Testis (tissue), 3 donors: Measurements from ENCODE around the gene PLEKHA8. TPM values are rescaled to one million over a fixed set of nuclear protein-coding genes. Genes with fewer than 3 reads are reported as not detected.

Experiments used
- DNase-seq: peaks from one replicate; pipeline ENCODE4 v3.0.0-alpha.2; 2019
- H3K27ac ChIP-seq, 2 donors: fragments of 200-600 bp; sonication (generic); one replicate each; pipeline ENCODE4 v1.5.1; 2019
- H3K27me3 ChIP-seq: fragments of 200-600 bp; sonication (generic); one replicate; pipeline ENCODE4 v1.5.1; 2019
- H3K36me3 ChIP-seq: fragments of 200-600 bp; sonication (generic); one replicate; pipeline ENCODE4 v1.5.1; 2017; ENCODE audit warnings: low read depth; ENCODE audit errors: missing control alignments
- H3K4me1 ChIP-seq: fragments of 200-600 bp; sonication (generic); one replicate; pipeline ENCODE4 v1.5.1; 2019
- H3K4me3 ChIP-seq, 2 donors: fragments of 200-600 bp; sonication (generic); one replicate each; pipeline ENCODE4 v1.5.1; 2017 to 2019
- H3K9me3 ChIP-seq: fragments of 200-600 bp; sonication (generic); one replicate; pipeline ENCODE4 v1.5.1; 2017
- CTCF ChIP-seq, 3 experiments: fragments of 450-650 bp in 2 of 3; fragments of 200-600 bp in 1 of 3; sonication (generic) in 1 of 3; IDR thresholded peaks; one replicate each; pipeline ENCODE4 v1.5.1; 2016 to 2019; ENCODE audit warnings: antibody characterized with exemption in 3 of 3, mild to moderate bottlenecking in 2 of 3, moderate library complexity in 1 of 3
- POLR2A ChIP-seq: fragments of 450-650 bp; IDR thresholded peaks from one replicate; pipeline ENCODE4 v1.6.1; 2017; ENCODE audit warnings: antibody characterized with exemption, mild to moderate bottlenecking, moderate library complexity
- WGBS, 2 donors: methylation state at CpG; one replicate each; pipeline ENCODE4 v1.1.5; 2018; 5-methylcytosine and 5-hydroxymethylcytosine counted together
- intact Hi-C: fragments of 100-400 bp; cut with DNase I; formaldehyde crosslinking; loops from one replicate; pipeline ENCODE4 v1.15.1; 2023; ENCODE audit warnings: low total_unique reads
- polyA plus RNA-seq: library from polyadenylated mRNA; stranded (reverse); fragments of 350-450 nt; fragmentation: Illumina TruSeq; extraction: RNeasy Lipid Tissue Mini Kit (QIAGEN cat#74804); gene quantifications from one replicate; pipeline ENCODE4 v1.2.3, GENCODE V29; 2014; ENCODE audit warnings: low read depth, low replicate concordance; ENCODE audit not compliant: insufficient read depth
- total RNA-seq, 2 donors: library from RNA; depleted of rRNA; stranded (reverse); fragments of >200 nt; gene quantifications; one replicate each; pipeline ENCODE4 v1.2.3, GENCODE V29; 2016

Gene PLEKHA8
- total and polyA plus RNA-seq, 3 donors from 2014 or later = 7.1 to 14.5 (median 11.0) TPM

GRCh38 chr7:30078280-30078679 lies 50.1 kb downstream of the PLEKHA8 start:
- no peak for DNase-seq
- Histone ChIP-seq H3K27ac (no peak overlapping the region), H3K36me3 (no peaks in the 10 kb centered on the region), H3K4me1 (no peaks in the 10 kb centered on the region), H3K27me3 (no peaks in the 10 kb centered on the region), H3K4me3 (no peak overlapping the region), H3K9me3 (no peaks in the 10 kb centered on the region)
- TF ChIP-seq POLR2A (no peak), CTCF (IDR thresholded peaks at IDR 0.05) (no peak)
- intact Hi-C loops = no loop called here
- WGBS, 2 donors = 98 to 100% methylated on average over 3 of the region's 3 CpGs

DNA sequence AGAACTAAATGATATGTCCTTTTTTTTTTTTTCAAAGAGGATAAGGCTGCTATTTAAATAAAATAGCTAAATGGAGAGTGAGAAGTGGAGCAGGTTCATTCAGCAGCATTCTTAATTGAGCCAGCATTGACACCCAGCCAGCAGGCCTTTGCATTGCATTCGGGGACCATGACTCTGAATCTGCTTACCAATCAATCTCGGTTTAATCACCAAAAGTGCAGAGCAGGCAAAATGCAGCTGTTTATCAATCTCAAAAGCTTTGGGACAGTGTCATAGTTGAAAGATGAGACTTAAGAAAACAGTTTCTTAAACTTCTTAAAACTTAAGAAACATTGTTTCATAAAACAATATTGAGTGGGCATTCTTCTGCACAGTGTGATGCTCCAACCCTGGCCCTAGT lies 51.7 kb downstream of the PLEKHA8 start:
- 93 to 98% methylated on average over 2 of the region's 2 CpGs for WGBS, 2 donors
- Histone ChIP-seq H3K4me1 (no peaks in the 10 kb centered on the region), H3K9me3 (no peaks in the 10 kb centered on the region), H3K4me3 (no peak overlapping the region), H3K27me3 (no peaks in the 10 kb centered on the region), H3K36me3 (no peaks in the 10 kb centered on the region), H3K27ac (no peak overlapping the region)
- TF ChIP-seq CTCF (IDR thresholded peaks at IDR 0.05) (no peak), POLR2A (no peak)
- no peak for DNase-seq
- intact Hi-C loops = no loop called here

GRCh38 chr7:30080818-30081217 lies 52.6 kb downstream of the PLEKHA8 start:
- Histone ChIP-seq H3K9me3 (no peaks in the 10 kb centered on the region), H3K27me3 (no peaks in the 10 kb centered on the region), H3K36me3 (no peaks in the 10 kb centered on the region), H3K4me1 (no peaks in the 10 kb centered on the region), H3K27ac (no peak overlapping the region), H3K4me3 (no peak overlapping the region)
- TF ChIP-seq CTCF (IDR thresholded peaks at IDR 0.05) = no peak
- TF ChIP-seq POLR2A = no peak
- intact Hi-C loops = no loop called here
- DNase-seq = no peak
- WGBS, 2 donors = 88 to 94% methylated on average over 3 of the region's 3 CpGs

DNA sequence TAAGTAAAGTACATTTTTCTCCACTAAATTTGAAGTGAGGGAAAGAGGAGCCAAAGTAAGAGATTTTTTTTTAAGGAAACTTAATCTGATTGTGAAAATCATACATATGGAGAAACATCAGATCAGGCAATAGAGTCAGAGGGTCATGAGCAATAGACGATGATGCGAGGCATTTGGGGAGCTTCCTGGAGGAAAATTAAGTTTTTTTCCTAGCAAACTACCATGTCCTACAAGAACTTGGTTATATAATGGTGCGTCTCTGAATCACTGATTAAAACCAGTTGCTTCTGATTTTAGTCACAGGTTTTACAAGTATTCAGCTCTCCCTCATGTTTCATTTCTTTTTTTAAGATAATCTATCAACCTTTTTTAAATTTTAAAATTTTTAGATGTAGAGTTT lies 54.5 kb downstream of the PLEKHA8 start:
- Histone ChIP-seq H3K36me3 (no peaks in the 10 kb centered on the region), H3K4me3 (no peak overlapping the region), H3K27me3 (no peaks in the 10 kb centered on the region), H3K27ac (no peak overlapping the region), H3K9me3 (no peaks in the 10 kb centered on the region), H3K4me1 (no peaks in the 10 kb centered on the region)
- 95% methylated on average over 3 of the region's 3 CpGs for WGBS, 2 donors
- intact Hi-C loops = no loop called here
- DNase-seq = no peak
- TF ChIP-seq POLR2A (no peak), CTCF (IDR thresholded peaks at IDR 0.05) (no peak)

- DNase-seq = no peak
- 68 to 73% methylated on average over 1 of the region's 1 CpG for WGBS, 2 donors
Observed at GRCh38 chr7:30083334-30083733, 55.1 kb downstream of the PLEKHA8 start.

More at GRCh38 chr7:30083334-30083733, 55.1 kb downstream of the PLEKHA8 start:
- H3K27me3 ChIP-seq = no peaks in the 10 kb centered on the region
- TF ChIP-seq POLR2A (no peak), CTCF (IDR thresholded peaks at IDR 0.05) (no peak)
- intact Hi-C loops = no loop called here
- H3K36me3 ChIP-seq = no peaks in the 10 kb centered on the region
- no peak overlapping the region for H3K4me3 ChIP-seq
- H3K27ac ChIP-seq = no peak overlapping the region
- H3K9me3 ChIP-seq = no peaks in the 10 kb centered on the region
- no peaks in the 10 kb centered on the region for H3K4me1 ChIP-seq
